ENCODE results near the gene MAGI1.

Gene MAGI1

DNA sequence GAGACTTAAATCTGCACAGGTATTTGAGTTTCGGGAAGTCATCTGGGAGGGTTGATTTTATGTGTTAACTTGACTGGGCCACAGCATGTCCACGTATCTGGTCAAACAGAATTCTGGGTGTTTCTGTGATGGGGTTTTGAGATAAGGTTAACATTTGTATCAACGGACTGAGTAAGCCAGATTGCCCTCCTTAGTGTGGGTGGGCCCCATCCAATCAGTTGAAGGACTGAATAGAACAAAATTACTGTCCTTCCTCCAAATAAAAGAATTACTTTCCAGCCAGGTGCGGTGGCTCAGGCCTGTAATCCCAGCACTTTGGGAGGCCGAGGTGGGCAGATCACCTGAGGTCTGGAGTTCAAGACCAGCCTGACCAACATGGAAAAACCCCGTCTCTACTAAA, 399.3 kb downstream of the MAGI1 start:
- H3K27ac ChIP-seq = no peak overlapping the region
- TF ChIP-seq CTCF (conservative IDR thresholded peaks at IDR 0.05) = no peak
- no peak for TF ChIP-seq ZFX (IDR thresholded peaks at IDR 0.05)

- no peak for TF ChIP-seq ZFX (IDR thresholded peaks at IDR 0.05)
- TF ChIP-seq CTCF (conservative IDR thresholded peaks at IDR 0.05) = no peak
Observed at GRCh38 chr3:65638301-65638700, 400.4 kb downstream of the MAGI1 start.

GRCh38 chr3:65636326-65636725, 402.4 kb downstream of the MAGI1 start:
- TF ChIP-seq ZFX (IDR thresholded peaks at IDR 0.05) = no peak
- no peak for TF ChIP-seq CTCF (conservative IDR thresholded peaks at IDR 0.05)
- H3K27ac ChIP-seq = no peak overlapping the region

More at GRCh38 chr3:65638301-65638700, 400.4 kb downstream of the MAGI1 start:
- no peak overlapping the region for H3K27ac ChIP-seq

DNA sequence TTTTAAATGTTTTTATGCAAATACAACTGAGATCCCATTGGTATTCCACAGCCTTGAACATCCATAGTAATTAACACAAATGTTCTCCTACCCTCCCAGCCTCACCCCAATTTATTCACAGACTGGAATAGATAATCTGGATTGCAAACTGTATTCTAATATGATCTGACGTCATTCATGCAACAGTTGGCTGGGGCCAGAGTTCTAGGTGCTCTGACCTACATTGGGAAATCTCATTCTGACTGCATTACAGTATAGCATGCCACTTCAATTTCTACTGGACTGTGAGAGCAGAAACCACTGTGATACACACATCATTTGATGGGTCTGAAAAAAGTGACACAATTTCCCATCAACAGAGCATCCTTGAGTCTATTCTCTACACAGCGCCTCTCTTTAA, 403.1 kb downstream of the MAGI1 start:
- H3K27ac ChIP-seq = no peak overlapping the region
- no peak for TF ChIP-seq CTCF (conservative IDR thresholded peaks at IDR 0.05)

DNA sequence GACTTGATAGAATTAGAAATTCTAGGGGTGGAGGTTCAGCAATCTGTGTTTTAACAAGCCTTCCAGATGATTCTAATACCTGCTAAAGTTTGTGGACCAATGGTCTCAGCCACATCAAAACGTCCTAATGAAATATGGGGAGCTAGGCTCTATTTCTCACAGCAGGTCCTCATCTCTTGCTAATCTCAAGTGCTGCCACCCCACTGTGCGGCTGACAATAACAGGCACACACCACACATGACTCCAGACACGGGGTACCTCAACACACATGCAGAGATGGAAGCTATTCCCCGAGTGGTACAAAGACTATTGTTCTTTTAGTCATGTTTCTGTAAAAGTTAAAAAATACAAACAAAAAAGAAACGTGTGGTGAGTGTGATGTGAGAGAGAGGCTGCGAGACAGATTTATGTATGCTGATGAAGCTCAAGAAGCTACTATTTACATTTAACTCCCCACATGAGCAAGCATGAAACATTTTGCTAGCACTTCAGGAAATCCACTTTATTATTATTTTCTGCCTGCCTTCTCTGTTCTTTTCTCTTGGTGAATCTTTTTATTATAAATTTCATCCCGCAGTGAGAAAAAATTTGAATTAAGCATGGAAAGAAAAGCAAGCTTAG, 405.6 kb downstream of the MAGI1 start:
- TF ChIP-seq ZFX (IDR thresholded peaks at IDR 0.05) = no peak
- TF ChIP-seq CTCF (conservative IDR thresholded peaks at IDR 0.05) = no peak

GRCh38 chr3:65632414-65632813, 406.3 kb downstream of the MAGI1 start:
- no peak for TF ChIP-seq ZFX (IDR thresholded peaks at IDR 0.05)
- TF ChIP-seq CTCF (conservative IDR thresholded peaks at IDR 0.05) = no peak
- no peak overlapping the region; the same call in 1 of the 2 replicates for H3K27ac ChIP-seq

More for the DNA sequence above, 405.6 kb downstream of the MAGI1 start:
- no peak overlapping the region; the same call in 1 of the 2 replicates for H3K27ac ChIP-seq

- H3K27ac ChIP-seq = no peak overlapping the region
- no peak for TF ChIP-seq ZFX (IDR thresholded peaks at IDR 0.05)
- TF ChIP-seq CTCF (conservative IDR thresholded peaks at IDR 0.05) = no peak
Observed at GRCh38 chr3:65628978-65629377, 409.7 kb downstream of the MAGI1 start.

All from C4-2B (cell line).